ENCODE measurements around the gene CLCN5.

GRCh38 chrX:50111742-50112141 lies 189.3 kb downstream of the CLCN5 start:
- no peak for TF ChIP-seq EZH2 (optimal IDR thresholded peaks at IDR 0.05; ENCODE audit: low read depth, low read length)
- TF ChIP-seq, protein P1, sequence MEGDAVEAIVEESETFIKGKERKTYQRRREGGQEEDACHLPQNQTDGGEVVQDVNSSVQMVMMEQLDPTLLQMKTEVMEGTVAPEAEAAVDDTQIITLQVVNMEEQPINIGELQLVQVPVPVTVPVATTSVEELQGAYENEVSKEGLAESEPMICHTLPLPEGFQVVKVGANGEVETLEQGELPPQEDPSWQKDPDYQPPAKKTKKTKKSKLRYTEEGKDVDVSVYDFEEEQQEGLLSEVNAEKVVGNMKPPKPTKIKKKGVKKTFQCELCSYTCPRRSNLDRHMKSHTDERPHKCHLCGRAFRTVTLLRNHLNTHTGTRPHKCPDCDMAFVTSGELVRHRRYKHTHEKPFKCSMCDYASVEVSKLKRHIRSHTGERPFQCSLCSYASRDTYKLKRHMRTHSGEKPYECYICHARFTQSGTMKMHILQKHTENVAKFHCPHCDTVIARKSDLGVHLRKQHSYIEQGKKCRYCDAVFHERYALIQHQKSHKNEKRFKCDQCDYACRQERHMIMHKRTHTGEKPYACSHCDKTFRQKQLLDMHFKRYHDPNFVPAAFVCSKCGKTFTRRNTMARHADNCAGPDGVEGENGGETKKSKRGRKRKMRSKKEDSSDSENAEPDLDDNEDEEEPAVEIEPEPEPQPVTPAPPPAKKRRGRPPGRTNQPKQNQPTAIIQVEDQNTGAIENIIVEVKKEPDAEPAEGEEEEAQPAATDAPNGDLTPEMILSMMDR (IDR thresholded peaks at IDR 0.05; ENCODE audit: low read length) = no peak
